NCI-H748 treated with DMSO at 0.1 percent for 48 hours (cell line): ENCODE measurements around the gene STRIP1.

Experiments used
- DNase-seq: peaks from one replicate; lab custom pipeline; 2025; lab: John Stamatoyannopoulos, UW

STRIP1 gene

DNA sequence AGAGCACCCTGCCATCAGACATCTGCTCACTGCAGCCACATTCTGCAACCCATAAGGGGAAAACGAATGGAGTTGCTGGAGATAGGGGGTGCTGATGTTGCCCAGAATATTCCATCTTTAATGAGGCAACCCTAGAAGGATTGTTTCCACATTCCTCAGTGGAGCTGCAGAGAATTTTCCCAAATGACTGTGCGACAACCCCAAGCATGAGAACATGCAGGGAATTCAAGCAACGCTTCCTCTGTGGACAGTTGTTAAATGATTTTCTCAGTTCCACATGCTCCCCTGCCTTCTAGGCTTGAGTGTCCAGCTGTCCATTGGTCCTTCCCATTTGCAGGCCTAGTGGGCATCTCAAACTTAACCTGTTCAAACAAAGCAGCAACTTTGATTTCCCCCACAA, 57.4 kb downstream of the STRIP1 start:
- DNase-seq: no peak

DNA sequence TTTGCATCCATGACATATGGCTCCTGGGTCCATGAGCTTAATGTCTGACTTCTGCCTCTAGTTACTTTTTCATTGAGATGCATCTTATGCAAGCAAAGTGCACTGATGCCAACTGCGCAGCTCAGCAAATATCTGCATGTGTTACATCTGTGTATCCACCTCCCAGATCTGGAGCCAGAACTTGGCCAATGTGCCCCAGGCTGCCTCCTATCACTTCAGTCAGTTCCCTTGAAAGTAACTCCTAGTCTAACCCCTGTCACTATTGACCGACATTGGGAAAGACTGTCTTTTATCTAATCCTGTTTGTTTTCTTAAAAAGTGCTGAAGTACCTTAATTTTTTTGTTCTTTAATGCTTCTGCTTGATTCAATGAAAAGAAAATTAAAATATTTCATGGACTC, 58.6 kb downstream of the STRIP1 start:
- DNase-seq: no peak

- no peak for DNase-seq
Measured at GRCh38 chr1:110094931-110095654, 60.7 kb downstream of the STRIP1 start.

DNA sequence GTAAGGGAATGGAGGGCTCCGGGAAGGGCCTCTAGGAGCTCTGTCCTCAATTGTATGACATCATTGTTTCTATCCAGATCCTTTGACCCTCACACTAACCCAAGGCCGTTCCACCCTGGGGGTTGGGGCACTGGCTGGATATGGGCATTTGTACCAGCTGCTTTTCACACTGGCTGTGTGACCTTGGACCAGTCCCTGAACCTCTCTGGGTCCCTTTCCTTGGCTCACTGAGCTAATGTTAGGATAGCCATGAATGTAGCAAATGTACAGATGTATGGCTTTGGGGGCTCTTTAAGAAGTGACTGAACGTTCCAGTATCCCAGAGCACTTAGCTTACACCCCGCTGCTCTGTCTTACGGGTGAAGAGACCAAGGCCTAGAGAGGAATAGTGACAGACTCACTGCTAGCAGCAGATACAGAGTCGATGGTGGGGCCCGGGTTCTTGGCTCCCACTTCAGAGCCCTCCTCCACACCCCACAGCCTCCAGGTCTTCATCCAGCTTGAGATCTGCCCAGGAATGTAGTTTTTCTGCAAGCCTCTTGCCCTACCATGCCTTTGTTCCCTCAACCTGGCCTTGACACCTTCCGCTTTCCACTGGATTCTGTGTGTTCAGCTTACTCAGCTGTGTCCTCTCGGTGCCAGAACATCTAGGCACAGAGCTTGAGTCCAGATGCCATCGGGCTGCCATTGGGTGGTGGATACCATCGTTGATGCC, 63.2 kb downstream of the STRIP1 start:
- no peak for DNase-seq

- DNase-seq: no peak
Measured at GRCh38 chr1:110098222-110099026, 64.0 kb downstream of the STRIP1 start.

DNA sequence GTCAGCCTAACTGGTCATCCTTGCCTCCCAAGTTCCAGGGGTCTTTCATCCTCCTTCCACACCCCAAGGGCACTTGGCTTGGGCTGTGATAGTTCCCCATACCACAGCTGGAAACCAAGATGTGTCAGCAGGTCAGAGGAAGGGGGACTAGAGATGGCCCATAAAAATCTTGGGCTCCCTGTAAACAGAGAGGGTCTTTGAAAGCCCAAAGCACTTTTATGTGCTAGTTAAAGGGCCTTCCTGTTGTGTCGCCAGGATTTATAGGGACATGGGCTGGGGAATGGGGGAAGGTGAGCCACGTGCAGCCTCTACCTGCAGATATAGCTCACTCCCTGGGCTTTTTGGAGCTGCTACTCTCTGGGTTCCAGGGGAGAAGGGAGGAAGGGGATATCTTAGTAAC, 65.9 kb downstream of the STRIP1 start:
- DNase-seq: no peak

DNA sequence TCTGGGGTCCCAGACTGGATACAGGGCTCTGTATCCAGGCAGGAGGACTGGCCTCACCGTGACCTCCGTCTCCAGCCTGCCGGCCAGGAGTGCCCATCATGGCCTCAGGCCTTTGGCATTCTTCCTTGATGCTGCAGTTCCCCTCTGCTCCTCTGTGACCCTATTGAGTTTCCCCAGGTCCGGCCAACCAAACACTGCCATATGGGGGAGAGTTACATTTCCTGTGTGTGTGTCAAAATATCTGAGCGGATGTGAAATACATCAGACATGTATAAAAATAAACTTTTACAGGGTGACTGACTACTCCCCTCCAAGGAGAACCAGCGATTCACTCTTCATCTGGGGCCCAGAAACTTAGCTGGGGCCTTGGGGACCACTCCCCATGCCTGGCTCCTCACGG, 67.7 kb downstream of the STRIP1 start:
- no peak for DNase-seq
